K562 (cell line): ENCODE data around the gene CKS2. TPM values are rescaled to one million over a fixed set of nuclear protein-coding genes. Genes with fewer than 3 reads are reported as not detected.

ENCODE experiments used
- ATAC-seq: fragments of 200-7000 bp; cut with Tn5 transposase; 3 replicates; pipeline ENCODE4 v1.9.1; 2020; ENCODE audit warnings: moderate library complexity
- BruUV-seq: library from RNA; stranded (reverse); fragments of 400-500 nt; replicated peaks from 2 replicates; lab custom pipeline; 2021; lab: Mats Ljungman, UMichigan
- CTCF ChIA-PET: fragments of 300-600 bp; formaldehyde crosslinking; extraction: SDS; loops from one replicate; lab custom pipeline; 2021; ENCODE audit warnings: low intra/inter-chr PET ratio; lab: Yijun Ruan, JAX
- POLR2A ChIA-PET: fragments of 300-600, 350-650 bp; sonication (Branson Sonifier 250); formaldehyde crosslinking; extraction: SDS; loops from one replicate; lab custom pipeline; 2021; ENCODE audit warnings: antibody characterized with exemption, inconsistent platforms; lab: Yijun Ruan, JAX
- DNase-seq, 4 experiments: peaks; one replicate each; pipeline versions ENCODE4 v3.0.0 to v3.0.0-alpha.2; 2011 to 2018; ENCODE audit warnings: low spot score in 3 of 4, mixed read lengths in 3 of 4; ENCODE audit errors: extremely low read depth in 1 of 4
- FAIRE-seq: peaks from 2 replicates; lab custom pipeline; 2011; peaks lifted over from hg19 to GRCh38; lab: Jason Lieb, UNC
- H2AFZ ChIP-seq: 2 replicates; pipeline ENCODE4 v1.6.0; 2011; ENCODE audit warnings: low read depth, low read length, control low read depth, inconsistent platforms
- H3K27ac ChIP-seq: fragments of 200-600 bp; 3 replicates; pipeline ENCODE4 v1.8.0; 2011; ENCODE audit warnings: low read depth, mild to moderate bottlenecking, control low read depth, inconsistent platforms, low read length, moderate library complexity, mixed read lengths; ENCODE audit errors: extremely low read depth
- H3K27me3 ChIP-seq, 2 experiments: fragments of 300-600 bp in 1 of 2; 2 replicates in 1 of 2; 3 replicates in 1 of 2; pipeline versions ENCODE4 v1.6.0 to v1.8.0; 2011; ENCODE audit warnings: inconsistent platforms in 2 of 2, low read length in 2 of 2, mild to moderate bottlenecking in 1 of 2, mixed read lengths in 1 of 2, moderate library complexity in 1 of 2; ENCODE audit not compliant: control insufficient read depth in 2 of 2, insufficient read depth in 2 of 2
- H3K36me3 ChIP-seq: fragments of 300-600 bp; 3 replicates; pipeline ENCODE4 v1.8.0; 2011; ENCODE audit warnings: mild to moderate bottlenecking, low read length, inconsistent platforms; ENCODE audit not compliant: control insufficient read depth, insufficient read depth
- H3K4me1 ChIP-seq, 2 experiments: fragments of 200-600 bp in 1 of 2; replicated peaks in 1 of 2; 2 replicates in 1 of 2; 3 replicates in 1 of 2; pipeline versions ENCODE4 v1.5.1 to v1.8.0; 2011; ENCODE audit warnings: inconsistent platforms in 2 of 2, low read length in 2 of 2, mild to moderate bottlenecking in 1 of 2, mixed read lengths in 1 of 2, moderate library complexity in 1 of 2; ENCODE audit not compliant: control insufficient read depth in 2 of 2, insufficient read depth in 2 of 2
- H3K4me2 ChIP-seq: 2 replicates; pipeline ENCODE4 v1.6.1; 2011; ENCODE audit warnings: low read length, control low read depth, inconsistent platforms, mixed read lengths; ENCODE audit not compliant: insufficient read depth
- H3K4me3 ChIP-seq: fragments of 200-600 bp; sonication (generic), shearing (Covaris generic); 2 replicates; pipeline ENCODE4 v1.5.1; 2016; ENCODE audit warnings: control low read depth, inconsistent platforms
- H3K79me2 ChIP-seq: fragments of 200-600 bp; 3 replicates; pipeline ENCODE4 v1.8.0; 2011; ENCODE audit warnings: low read length, inconsistent platforms; ENCODE audit not compliant: control insufficient read depth, insufficient read depth
- H3K9ac ChIP-seq, 2 experiments: 2 replicates each; pipeline versions ENCODE4 v1.6.0 to v1.6.1; 2011; ENCODE audit warnings: low read depth in 2 of 2, low read length in 2 of 2, control low read depth in 1 of 2, inconsistent platforms in 1 of 2, mild to moderate bottlenecking in 1 of 2, mixed read lengths in 1 of 2; ENCODE audit not compliant: insufficient read depth in 1 of 2
- H3K9me1 ChIP-seq: one replicate; pipeline ENCODE4 v1.6.0; 2011; ENCODE audit warnings: inconsistent platforms, mild to moderate bottlenecking, low read length, moderate library complexity; ENCODE audit not compliant: control insufficient read depth, insufficient read depth
- H3K9me3 ChIP-seq: replicated peaks from 2 replicates; pipeline ENCODE4 v1.5.1; 2011; ENCODE audit warnings: low read depth, low read length, inconsistent platforms; ENCODE audit not compliant: control insufficient read depth, insufficient read depth
- H4K20me1 ChIP-seq: replicated peaks from 2 replicates; pipeline ENCODE4 v1.6.1; 2011; ENCODE audit warnings: low read length, inconsistent platforms, mixed read lengths; ENCODE audit not compliant: control insufficient read depth, insufficient read depth
- CBX8 ChIP-seq: fragments of 200-600 bp; sonication (generic); IDR thresholded peaks from 2 replicates; pipeline ENCODE4 v1.6.1; 2012; ENCODE audit warnings: borderline replicate concordance, mixed run types, low read depth, mild to moderate bottlenecking, moderate library complexity, mixed read lengths, low read length, control low read depth, inconsistent platforms; ENCODE audit not compliant: poor library complexity, severe bottlenecking; ENCODE audit errors: extremely low read depth
- EZH2 ChIP-seq: IDR thresholded peaks from 2 replicates; pipeline ENCODE4 v1.6.1; 2012; ENCODE audit warnings: low read depth, mild to moderate bottlenecking, inconsistent platforms, low read length, borderline replicate concordance
- GABPB1 ChIP-seq: sonication (generic); formaldehyde crosslinking; IDR thresholded peaks from 2 replicates; pipeline ENCODE4 v1.8.0; 2022; ENCODE audit warnings: mild to moderate bottlenecking, missing genetic modification reagents
- MCM2 ChIP-seq: fragments of 450-650 bp; IDR thresholded peaks from 2 replicates; pipeline ENCODE4 v1.6.1; 2017; ENCODE audit warnings: low read depth, mild to moderate bottlenecking
- MNT ChIP-seq, 2 experiments: fragments of 450-650 bp; conservative IDR thresholded peaks; 2 replicates each; pipeline ENCODE4 v1.6.1; 2017; ENCODE audit warnings: mild to moderate bottlenecking in 2 of 2, moderate library complexity in 2 of 2
- NR2C2 ChIP-seq, 2 experiments: fragments of 200-800 bp in 1 of 2; sonication (Bioruptor generic) in 1 of 2; sonication (generic) in 1 of 2; formaldehyde crosslinking in 1 of 2; IDR thresholded peaks; 2 replicates each; pipeline versions ENCODE4 v1.6.1 to v1.8.0; 2016 to 2022; ENCODE audit warnings: mild to moderate bottlenecking in 1 of 2, missing compliant biosample characterization in 1 of 2, missing genetic modification characterization in 1 of 2, missing genetic modification reagents in 1 of 2
- RUNX1 ChIP-seq: sonication (generic); IDR thresholded peaks from 2 replicates; pipeline ENCODE4 v1.6.1; 2016; ENCODE audit warnings: antibody characterized with exemption, low read depth
- SP1 ChIP-seq: sonication (generic); formaldehyde crosslinking; IDR thresholded peaks from 2 replicates; pipeline ENCODE4 v1.8.1; 2022; ENCODE audit warnings: mild to moderate bottlenecking, missing genetic modification reagents
- TAF15 ChIP-seq: fragments of 200-400 bp; formaldehyde crosslinking; IDR thresholded peaks from 2 replicates; pipeline ENCODE4 v1.6.1; 2017; ENCODE audit warnings: mild to moderate bottlenecking, low read depth, low read length, moderate library complexity
- TFAP4 ChIP-seq: sonication (generic); formaldehyde crosslinking; IDR thresholded peaks from 2 replicates; pipeline ENCODE4 v1.8.0; 2022; ENCODE audit warnings: missing genetic modification reagents, mild to moderate bottlenecking, moderate library complexity, borderline replicate concordance
- U2AF2 ChIP-seq: fragments of 200-400 bp; formaldehyde crosslinking; optimal IDR thresholded peaks from 2 replicates; pipeline ENCODE3; 2017; ENCODE audit warnings: low read depth, mild to moderate bottlenecking, low read length
- ZNF395 ChIP-seq: fragments of 200-800 bp; sonication (Bioruptor generic); IDR thresholded peaks from 2 replicates; pipeline ENCODE4 v1.6.1; 2017; ENCODE audit warnings: missing genetic modification characterization, missing compliant biosample characterization
- ZNF583 ChIP-seq: fragments of 250-450 bp; sonication (Bioruptor Pico); IDR thresholded peaks from 2 replicates; pipeline ENCODE4 v1.4.0; 2020
- in situ Hi-C: fragments of 300-500 bp; cut with MboI; formaldehyde crosslinking; loops from 4 replicates; pipeline ENCODE4 v1.15.0; 2018; ENCODE audit warnings: inconsistent platforms, mixed read lengths
- intact Hi-C: fragments of 100-400 bp; cut with micrococcal nuclease; formaldehyde crosslinking; loops from 2 replicates; pipeline ENCODE4 v1.14.2; 2022
- polyA plus RNA-seq, 8 experiments: library from polyadenylated mRNA; depleted of rRNA in 4 of 8; stranded (reverse) in 5 of 8; unstranded in 3 of 8; fragments of >200 nt; fragmentation: Nextera tagmentation in 2 of 8; fragmentation: Illumina TruSeq in 1 of 8; extraction: Ambion mirVana in 2 of 8; extraction: Trizol in 1 of 8; gene quantifications; 2 replicates each; pipeline versions ENCODE4 v1.2.1 to v1.2.3, GENCODE V29; 2011 to 2014; ENCODE audit warnings: inconsistent platforms in 1 of 8, missing spikeins in 1 of 8
- total RNA-seq, 7 experiments: library from RNA; depleted of rRNA in 6 of 7; stranded (reverse); fragments of >200 nt in 6 of 7; fragmentation: Illumina TruSeq in 2 of 7; extraction: Trizol in 2 of 7; gene quantifications; 2 replicates each; pipeline versions ENCODE4 v1.2.1 to v1.2.3, GENCODE V29; 2011 to 2021; ENCODE audit warnings: low replicate concordance in 1 of 7

CKS2 gene
- total and polyA plus RNA-seq, 9 of the 15 experiments (the other 6 are each of a cell fraction or from before 2014, with no cell fraction given), result 123 to 941 (median 321) TPM

- Histone ChIP-seq H3K4me1 (peaks cover 0 to 5% of the 10 kb centered on the region in 2 experiments; a peak in 1 of 5 replicates), H2AFZ (no peak overlapping the region), H3K4me3 (no peak overlapping the region), H3K27me3 (no peaks in the 10 kb centered on the region), H3K9me3 (no peaks in the 10 kb centered on the region), H3K27ac (no peak overlapping the region), H3K9me1 (no peaks in the 10 kb centered on the region), H3K4me2 (no peak overlapping the region), H3K79me2 (no peaks in the 10 kb centered on the region), H3K9ac (no peak overlapping the region), H3K36me3 (no peaks in the 10 kb centered on the region), H4K20me1 (no peaks in the 10 kb centered on the region)
- ChIA-PET CTCF (no interaction called here), POLR2A (no interaction called here)
- intact Hi-C loops, result no loop called here
- ATAC-seq (no peak), DNase-seq (no peak), FAIRE-seq (no peak)
- no TSS peak for BruUV-seq
- in situ Hi-C loops, result no loop called here
- TF ChIP-seq U2AF2 (no peak), MCM2 (no peak), SP1 (CRISPR knock-in tag) (no peak), TAF15 (no peak), EZH2 (no peak), ZNF583 (CRISPR knock-in tag) (no peak), ZNF395 (no peak), MNT (conservative IDR thresholded peaks at IDR 0.05) (no peak), GABPB1 (CRISPR knock-in tag) (no peak), NR2C2 (CRISPR knock-in tag; IDR thresholded peaks at IDR 0.05) (no peak), NR2C2 (tag; IDR thresholded peaks at IDR 0.05) (no peak), CBX8 (no peak), TFAP4 (CRISPR knock-in tag) (no peak), RUNX1 (no peak)
These were observed 33.5 kb upstream of the CKS2 start for GRCh38 chr9:89277454-89277853.
